HG02884 (cell line): Measurements from ENCODE around the gene A4GNT.
"Not testable (repeated sequence)": the region's sequence is repeated elsewhere in the genome, so short reads cannot be mapped to it uniquely, and the experiment has no call there.

Source experiments
- ATAC-seq: cut with Tn5 transposase; IDR thresholded peaks from one replicate; pipeline ENCODE4 v1.9.1; 2021; ENCODE audit warnings: mild to moderate bottlenecking, moderate library complexity; ENCODE audit not compliant: unreplicated experiment

A4GNT gene

DNA sequence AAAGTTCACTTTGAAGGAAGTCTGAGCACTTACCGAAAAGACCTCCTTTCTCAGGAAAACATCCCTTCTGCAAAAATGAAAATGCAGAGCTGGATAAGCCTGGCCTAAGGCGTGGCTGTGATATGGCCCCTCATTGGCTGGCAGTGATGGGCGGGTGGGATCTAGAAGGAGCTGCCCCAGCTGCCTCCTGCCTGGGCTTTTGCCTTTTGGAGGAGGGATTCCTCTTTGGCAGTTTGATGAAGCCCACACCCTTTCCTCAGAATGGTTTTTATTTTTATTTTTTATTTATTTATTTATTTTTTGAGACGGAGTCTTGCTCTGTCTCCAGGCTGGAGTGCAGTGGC lies 12.8 kb downstream of the A4GNT start:
- ATAC-seq = no peak

DNA sequence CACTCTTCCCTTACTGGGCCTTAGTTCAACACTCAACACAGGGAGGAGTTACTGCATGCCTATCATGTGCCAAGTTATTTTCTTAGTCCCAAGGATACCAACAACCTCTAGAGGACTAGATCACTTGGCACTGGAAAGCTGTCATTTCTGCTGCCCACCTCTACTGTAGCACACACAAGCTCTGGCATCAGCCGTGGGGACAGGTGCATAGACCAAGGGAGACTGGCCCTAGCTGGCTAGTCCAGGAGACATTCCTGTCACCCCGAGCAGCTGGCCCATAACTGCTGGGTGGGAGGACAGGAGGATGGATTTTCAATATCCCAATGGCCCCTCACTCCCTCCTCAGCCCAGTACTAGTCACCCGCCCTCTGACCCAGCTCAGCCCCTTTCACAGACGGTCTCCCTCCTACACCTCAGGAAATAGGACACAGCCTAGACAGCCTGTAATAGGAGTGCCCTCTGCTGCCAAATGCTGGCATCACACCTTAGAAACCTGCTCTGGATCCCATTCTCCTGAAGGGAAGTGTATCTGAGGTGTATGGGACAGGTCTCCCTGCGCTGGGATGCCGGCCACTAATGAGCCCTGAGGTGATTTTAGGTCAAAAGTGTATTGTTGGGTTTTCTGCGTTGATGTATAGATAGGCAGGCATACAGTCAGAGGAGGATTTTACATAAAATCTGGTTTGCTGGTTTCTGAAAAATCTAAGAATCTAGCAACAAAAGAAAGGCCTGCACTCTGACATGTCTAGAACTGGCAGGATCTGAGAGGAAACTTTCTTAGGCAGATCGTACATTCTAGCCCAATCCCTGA lies 13.4 kb downstream of the A4GNT start:
- ATAC-seq = peak; percentile 58

DNA sequence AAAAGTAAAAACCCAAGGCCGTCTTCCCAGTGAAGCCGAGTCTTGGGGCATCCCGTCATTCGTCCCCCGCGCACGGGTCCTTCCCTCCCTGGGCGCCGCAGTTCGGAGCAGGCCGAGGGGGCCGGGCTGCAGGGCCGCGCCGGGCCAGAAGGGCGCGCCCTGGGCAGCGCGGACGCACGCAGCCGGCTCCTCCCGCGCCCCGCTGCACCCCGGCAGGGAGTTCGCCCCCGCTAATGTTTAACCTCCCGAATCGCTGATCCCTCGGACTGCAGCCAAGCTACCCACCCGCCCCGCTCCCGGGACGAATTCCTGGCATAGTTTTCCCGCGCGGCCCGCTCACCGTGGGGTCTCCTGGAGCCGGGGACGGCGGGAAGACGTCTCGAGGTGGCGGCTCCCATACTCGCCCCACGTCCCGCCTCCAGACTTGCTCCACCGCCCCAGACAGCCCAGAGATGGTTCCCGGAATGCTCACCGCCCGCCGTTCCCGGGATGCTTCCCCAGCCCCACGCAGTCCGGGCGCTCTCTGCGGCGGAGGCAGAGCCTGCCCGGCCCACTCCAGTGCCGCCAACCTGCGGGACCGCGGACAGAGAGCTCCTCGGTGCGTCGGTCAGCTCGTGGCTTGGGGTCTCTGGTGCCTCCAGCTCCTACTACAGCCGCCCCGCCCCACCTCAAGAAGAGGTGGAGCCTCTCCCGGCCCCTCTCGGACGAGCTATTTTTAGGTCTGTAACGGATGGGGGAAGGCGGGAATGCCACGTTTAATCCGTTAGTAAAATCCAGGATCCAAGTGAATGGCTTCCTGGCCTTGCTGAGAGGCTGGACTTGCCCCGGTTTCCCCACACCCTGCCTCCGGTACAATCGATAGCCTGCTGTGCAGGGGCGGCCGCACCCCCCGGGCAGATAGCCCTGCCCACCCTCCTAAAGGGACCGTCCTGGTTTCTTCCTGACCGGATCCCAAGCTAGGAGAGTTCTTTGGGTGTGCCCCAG lies 16.9 kb downstream of the A4GNT start, which contains the start of gene DZIP1L:
DZIP1L (minus strand) TSS at position 621 of the 984 bp plus-strand sequence. CDS start 11,637 bp downstream, outside the sequence.
- ATAC-seq = peak; percentile 81

DNA sequence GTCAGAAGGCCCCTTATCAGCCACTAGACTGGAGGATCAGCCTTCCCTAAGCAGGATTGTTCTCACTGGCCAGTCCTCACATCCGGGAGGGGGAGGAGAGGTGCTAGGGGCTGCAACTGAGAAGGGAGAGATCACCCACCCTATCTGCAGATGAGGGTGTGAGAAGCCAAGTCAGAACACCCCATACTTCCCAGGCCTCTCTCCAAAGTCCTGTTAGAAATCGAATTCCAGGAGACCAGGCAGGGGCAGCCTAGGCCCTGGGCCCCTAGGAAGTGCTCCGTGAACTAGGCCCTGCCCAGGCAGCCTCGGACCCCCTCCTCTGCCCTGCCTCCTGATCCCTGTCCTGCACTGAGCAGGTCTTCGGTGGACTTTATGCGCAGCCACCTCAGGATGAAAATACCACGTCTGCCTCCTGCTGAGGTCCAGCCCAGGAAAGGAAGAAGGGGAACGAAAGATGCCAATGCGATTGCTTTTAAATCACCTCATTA lies 17.7 kb downstream of the A4GNT start:
- ATAC-seq = no peak

DNA sequence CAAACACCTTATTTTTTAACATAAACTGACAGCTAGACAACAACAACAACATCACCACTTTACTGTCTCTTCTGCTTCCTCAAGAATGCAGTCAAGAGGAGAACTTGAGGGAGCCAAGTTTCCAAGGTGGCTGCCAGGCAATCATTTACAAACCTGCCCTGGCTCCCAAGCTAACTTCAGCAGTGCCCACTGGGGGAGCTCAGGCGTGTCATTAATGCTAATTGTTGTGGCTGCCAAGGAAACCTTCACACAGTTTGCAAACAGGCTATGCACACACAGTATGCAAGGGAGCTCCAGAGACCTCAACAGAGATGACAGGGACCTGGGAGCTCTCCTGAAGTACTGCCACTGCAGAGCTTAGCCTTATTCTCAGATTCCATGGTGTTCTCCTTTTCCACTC lies 18.9 kb downstream of the A4GNT start:
- ATAC-seq = no peak

DNA sequence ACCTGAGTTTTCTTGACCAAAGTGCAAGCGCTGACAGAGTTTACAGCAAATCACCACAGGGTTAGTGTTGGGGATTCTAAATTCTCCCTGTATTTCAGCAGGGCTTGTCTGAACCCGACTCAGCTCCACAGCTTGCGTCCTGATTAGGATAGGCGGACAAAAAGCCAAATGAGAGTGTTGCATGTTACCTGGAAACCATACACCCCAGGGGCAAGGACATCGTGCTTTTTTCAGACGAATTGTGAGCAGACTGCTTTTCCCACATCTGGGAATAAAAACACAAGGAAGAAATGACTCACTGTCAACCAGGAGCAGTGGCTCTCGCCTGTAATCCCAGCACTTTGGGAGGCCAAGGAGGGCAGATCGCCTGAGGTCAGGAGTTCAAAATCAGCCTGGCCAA lies 19.8 kb downstream of the A4GNT start:
- ATAC-seq = no peak

DNA sequence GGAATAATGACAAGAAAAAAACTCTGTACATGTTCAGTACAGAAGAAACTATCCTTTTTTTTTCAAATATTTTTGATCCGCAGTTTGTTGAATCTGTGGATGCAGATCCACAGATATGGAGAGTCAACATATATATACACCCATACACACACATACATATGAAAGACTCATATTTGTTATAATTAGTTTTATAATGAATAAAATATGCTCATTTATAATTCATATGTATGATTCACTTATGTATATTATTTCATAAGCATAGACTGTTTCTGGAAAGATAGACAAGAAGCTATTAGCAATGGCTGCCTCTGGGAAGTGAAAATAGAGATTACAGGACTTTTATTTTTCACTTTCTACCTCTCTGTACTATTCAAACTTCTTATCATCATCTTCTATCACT lies 26.6 kb downstream of the A4GNT start:
- no peak for ATAC-seq

DNA sequence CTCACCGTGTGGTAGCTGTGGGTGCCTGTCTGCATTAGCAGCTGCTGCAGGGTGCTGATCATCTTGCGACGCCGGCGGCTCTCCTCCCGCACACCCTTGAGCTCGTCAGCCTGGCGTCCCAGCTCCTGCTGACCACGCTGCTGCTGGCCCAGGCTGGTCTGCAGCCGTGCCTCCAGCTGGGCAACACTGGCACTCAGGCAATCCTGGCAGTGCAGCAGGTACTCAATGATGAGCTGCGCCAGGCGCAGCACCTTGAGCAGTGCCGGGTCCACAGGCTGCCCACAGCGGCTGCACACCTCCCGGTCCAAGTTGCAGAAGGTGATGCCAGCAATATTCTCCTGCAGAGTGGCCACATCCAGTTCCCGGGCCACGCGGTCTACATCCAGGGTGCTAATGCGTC lies 28.7 kb downstream of the A4GNT start:
- ATAC-seq = no peak

DNA sequence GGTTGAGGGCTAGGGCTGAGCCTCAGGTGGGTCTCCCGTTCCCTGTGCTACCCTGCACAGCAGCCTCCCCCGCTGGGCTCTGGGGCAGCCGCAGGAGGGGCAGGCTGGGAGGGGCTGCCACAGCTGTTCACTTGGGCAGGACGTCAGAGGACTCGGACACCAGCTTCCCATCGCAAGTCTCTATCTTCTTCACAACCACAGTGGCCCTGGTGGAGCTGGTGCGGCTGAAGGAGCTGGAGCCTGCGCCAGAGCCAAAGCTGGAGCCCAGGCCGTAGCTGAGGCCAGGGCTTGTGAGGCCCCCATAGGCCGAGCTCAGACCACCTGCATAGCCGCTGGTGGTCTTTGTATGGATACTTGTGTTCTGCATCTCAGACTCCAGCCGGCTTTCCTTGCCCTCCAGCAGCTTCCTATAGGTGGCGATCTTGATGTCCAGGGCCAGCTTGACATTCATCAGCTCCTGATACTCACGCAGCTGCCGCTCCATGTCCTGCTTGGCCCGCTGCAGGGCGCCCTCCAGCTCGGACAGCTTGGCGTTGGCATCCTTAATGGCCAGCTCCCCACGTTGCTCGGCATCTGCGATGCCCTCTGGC lies 30.7 kb downstream of the A4GNT start:
- ATAC-seq = not testable (repeated sequence)

DNA sequence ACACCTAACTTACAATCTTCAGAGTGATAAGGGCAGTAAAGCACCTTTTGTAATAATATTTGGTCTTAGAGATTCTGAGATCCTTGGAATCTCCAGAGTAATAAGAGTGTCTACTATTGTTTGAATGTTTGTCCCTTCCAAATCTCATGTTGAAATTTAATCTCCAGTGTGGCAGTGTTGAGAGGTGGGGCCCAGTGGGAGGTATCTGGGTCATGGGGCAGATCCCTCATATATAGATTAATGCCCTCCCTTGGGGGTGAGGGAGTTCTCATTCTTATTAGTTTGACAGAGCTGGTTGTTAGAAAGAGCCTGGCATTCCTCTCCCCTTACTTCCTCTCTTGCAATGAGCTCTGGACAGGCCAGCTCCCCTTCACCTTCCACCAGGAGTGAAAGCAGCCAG lies 32.8 kb downstream of the A4GNT start:
- ATAC-seq = no peak

DNA sequence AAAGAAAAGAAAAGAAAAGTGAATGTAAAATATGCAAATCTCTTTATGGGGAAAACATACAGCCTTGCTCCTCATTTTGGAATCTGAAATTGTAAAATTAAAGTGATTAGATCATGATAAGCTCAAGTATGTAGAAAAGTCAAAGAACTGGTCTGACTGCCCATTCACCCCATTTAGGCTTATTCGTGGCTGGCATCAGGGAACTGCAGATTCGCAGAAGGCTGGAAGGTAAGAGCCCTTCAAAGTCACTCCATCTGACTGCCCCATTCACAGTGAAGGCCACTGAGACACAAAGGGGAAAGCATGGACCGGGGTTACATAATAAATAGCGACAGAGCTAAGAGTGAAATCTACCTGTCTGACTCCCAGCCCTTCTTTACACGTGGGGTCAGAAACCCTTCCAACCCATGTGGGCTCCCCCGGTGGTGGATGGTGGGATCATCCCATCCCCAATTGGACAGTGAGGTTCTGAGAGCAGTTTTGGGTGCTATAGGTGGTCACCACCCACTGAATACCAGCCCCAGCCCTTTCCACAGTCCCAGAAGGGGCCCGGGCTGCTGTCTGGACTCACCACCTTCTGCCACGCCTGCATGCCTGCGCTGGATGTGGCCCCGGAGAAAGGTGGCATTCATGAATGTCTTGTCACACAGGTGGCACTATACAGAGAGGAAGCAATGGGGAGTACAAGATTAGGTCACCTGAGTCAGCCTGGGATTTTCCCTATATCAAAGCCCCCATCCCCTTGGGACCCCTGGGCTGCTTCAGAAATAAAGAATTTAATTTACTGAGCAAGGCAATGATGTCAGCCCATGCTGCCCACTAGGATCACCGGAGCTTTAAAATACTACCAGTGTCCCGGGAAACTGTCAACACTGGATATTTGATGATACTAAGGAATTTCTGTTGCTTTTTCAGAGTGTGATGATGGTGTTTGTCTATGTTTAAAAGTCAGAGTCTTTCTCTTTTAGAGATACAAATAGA lies 34.7 kb downstream of the A4GNT start:
- no peak for ATAC-seq

DNA sequence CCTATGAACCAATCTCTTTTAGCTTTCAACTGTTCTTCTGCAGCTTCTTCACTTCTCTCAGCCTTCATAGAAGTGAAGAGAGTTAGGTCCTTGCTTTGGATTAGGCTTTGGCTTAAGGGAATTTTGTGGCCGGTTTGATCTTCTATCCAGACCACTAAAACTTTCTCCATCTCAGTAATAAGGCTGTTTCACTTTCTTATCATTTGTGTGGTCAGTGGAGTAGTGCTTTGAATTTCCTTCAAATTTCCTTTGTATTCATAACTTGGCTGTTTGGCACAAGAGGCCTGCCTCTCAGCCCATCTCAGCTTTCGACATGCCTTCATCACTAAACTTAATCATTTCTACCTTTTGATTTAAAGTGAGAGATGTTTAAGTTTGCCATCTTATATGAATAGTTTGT lies 38.5 kb downstream of the A4GNT start:
- ATAC-seq = no peak

DNA sequence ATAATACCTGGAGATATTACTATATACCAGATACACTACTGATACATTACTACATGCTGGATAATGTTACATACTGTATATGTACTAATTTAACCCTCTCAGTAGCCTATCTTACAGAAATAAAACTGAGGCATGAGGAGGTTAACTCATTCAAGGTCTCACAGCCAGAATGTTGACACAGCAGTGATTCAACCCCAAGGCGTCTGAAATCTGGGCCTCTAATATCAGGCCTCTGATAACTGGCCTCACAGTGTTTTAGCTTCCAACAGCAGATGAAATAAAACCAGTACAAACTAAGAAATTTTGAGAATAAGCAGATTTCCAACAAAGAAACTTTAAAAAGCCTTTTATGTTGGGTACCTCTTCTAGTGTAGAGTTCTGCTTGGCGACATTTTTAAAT lies 40.2 kb downstream of the A4GNT start:
- ATAC-seq = no peak

DNA sequence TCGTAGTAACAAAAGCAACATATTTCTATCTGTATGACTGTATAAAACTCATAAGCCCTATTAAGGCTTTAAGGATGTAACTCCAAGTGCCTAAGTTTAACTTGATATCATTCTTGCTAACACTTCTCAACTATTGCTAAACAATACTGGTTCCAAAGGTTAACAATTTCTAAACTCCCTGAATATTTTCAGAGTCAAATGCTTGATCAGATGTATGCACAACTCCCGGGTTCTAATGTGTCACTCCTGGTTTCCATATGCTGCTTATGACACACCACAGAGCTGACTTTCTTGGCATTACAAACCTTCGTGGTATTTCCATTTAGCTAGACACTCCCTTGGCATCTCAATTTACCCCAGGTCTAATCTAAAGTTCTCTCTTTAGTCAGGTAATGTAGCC lies 43.1 kb downstream of the A4GNT start:
- ATAC-seq = no peak

DNA sequence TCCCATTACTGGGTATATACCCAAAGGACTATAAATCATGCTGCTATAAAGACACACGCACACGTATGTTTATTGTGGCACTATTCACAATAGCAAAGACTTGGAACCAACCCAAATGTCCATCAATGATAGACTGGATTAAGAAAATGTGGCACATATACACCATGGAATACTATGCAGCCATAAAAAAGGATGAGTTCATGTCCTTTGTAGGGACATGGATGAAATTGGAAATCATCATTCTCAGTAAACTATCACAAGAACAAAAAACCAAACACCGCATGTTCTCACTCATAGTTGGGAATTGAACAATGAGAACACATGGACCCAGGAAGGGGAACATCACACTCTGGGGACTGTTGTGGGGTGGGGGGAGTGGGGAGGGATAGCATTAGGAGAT lies 46.4 kb downstream of the A4GNT start:
- not testable (repeated sequence) for ATAC-seq

DNA sequence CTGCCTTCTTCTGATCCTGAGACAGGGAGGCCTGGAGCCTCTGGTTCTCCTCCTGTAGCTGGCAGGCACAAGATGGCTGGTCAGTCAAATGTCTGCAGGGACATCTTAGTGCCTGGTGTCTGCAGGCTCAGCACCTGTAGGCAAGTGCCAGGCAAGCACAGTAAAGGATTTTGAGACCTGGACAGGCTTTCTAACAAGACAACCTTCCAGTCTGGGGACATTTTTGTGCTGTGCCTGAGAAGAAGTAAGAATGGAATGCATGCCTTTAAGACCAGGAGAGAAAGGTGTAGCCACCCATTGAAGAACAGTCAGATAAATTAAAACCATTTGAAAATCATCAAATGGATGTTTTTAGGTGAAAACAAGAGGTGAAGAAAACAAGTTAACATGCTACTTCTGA lies 48.0 kb downstream of the A4GNT start:
- ATAC-seq = no peak

DNA sequence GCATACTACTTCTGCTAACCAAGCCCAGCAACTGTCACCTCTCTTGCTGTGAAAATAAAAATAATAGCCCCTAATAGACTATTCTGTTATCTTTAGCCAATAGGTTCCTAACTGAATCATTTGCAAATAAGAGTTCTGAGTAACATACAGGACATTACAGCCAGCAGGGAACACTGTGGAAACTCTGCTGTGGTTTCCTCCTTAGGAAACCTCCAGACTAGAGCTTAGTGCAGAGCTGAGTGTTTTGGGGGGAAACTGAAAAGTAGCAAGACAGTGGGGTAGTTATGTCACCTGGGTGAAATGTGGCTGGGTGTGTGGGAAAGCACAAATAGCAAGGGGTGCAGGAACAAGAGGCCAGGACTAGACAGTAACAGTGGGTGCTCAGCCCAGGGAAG lies 49.2 kb downstream of the A4GNT start:
- ATAC-seq = no peak

DNA sequence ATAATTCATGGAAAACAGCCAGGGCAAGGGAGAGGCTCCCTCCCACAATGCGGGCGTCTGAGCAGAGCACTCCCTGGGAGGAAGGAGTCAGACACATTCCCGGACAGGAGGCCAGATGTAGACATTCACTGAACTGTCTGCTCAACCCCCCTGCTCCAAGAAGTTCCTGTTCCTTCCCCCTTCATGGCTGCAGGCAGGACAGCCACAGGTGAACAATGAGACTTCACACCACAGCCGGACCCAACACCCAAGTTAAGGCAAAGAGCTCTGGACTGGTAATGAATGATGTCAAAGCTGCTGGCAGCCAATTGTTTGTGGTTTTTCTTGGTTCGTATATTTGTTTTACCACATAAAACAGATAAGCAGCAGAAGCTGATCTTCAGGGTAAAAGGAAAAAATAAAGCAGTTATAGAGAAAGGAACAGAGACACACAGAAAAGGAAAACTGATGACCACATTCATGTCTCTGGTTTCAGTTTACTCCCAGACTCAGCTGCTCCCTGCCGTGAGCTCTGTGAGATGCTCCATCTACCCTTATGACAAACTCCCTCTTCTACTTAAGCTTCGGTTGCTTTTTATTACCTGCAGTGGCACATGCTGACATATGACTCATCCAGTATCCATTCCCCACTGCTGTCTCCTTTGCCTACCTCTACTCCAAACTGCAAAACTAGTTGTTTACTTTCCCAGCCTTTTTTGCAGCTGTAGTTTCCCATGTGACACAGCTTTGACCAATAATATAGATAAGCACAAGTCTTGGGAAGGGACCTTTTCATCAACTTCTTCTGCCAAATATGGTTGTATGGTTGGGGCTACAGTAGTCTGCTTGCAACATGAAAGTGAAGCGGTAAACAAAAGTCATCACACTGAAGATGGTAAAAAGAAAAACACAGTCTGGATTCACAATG lies 49.9 kb downstream of the A4GNT start:
- no peak for ATAC-seq
